Ecto neural progenitor cell (in vitro differentiated cells): ENCODE measurements around the gene PCAT6.
"Not testable (repeated sequence)": the region's sequence is repeated elsewhere in the genome, so short reads cannot be mapped to it uniquely, and the experiment has no call there.

ENCODE experiments used
- DNase-seq: peaks from one replicate; pipeline ENCODE4 v3.0.0-alpha.2; 2018; ENCODE audit warnings: low spot score

Gene PCAT6

DNA sequence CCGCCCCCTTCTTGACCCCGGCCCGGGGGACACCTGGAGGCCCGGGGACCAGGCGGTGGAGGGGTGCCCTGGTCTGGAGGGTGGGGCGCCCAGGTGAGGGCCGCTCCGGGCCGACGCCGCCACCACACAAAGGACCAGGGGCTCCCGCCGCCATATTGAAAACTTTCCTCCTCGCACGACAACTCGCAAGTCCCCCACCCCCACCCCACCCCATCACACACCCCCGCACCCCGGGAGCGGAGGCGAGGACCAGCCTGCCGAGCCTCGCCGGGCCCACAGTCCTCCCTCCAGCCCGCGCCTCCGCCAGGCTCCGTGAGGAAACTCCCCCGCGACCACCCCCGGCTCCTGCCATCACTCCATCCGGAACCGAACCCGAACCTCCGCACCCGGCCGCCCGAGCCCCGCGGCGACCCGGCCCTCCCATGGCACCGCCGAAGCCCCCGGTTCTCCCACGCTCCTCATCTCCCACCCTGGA is 3.3 kb upstream of the PCAT6 start:
- peak; percentile 61 for DNase-seq

GRCh38 chr1:202807926-202808757 is 2.6 kb upstream of the PCAT6 start, which contains the start of gene KDM5B:
Gene KDM5B (minus strand): TSS chr1:202808421. CDS start chr1:202808305, 116 bp downstream.
- DNase-seq, result peak; percentile 88

- no peak for DNase-seq
These were observed 1.1 kb upstream of the PCAT6 start for GRCh38 chr1:202809597-202810159.

GRCh38 chr1:202810193-202810614 is 550 bp upstream of the PCAT6 start:
- no peak for DNase-seq

DNA sequence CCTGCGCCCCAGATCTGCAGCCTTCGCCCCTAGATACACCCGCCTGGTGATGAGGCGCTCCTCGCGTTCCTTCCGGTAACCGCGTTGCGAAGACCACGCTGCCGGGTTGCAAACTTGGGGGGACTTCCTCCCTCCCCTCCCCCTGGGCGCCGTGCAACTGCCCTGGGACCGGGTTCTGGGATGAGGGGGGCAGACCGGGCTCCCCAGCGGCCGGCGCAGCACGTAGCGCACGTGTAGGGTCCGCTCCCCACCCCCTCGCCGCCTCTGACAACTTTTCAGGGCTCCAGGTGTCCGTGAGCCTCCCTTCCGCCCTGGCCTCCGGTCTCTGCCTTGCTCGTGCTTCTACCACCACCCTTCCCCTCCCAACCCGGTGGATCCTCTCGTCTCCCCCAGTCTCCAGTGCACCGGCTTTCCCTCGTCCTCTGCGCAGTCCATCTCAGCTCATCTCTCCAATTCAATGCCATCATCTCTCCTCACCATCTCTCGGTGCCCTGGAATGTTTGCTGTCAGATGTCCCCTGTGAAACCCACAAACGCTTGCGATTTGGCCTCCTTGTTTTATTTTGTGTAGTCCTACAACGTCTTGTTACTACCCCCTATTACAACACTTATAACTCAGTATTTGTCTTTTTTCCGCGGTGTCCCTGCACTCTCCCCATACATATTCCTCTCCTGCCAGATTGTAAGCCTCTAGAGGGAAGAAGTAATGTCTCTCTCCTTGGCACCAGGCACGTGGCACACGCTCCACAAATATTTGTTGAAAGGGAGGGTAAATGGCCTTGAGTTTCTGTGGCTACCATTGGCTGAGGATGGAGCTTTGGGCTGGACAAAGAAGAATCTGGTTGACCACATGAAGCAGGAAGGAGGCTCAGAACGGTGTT is 782 bp downstream of the PCAT6 start:
- peak; percentile 60 for DNase-seq

DNA sequence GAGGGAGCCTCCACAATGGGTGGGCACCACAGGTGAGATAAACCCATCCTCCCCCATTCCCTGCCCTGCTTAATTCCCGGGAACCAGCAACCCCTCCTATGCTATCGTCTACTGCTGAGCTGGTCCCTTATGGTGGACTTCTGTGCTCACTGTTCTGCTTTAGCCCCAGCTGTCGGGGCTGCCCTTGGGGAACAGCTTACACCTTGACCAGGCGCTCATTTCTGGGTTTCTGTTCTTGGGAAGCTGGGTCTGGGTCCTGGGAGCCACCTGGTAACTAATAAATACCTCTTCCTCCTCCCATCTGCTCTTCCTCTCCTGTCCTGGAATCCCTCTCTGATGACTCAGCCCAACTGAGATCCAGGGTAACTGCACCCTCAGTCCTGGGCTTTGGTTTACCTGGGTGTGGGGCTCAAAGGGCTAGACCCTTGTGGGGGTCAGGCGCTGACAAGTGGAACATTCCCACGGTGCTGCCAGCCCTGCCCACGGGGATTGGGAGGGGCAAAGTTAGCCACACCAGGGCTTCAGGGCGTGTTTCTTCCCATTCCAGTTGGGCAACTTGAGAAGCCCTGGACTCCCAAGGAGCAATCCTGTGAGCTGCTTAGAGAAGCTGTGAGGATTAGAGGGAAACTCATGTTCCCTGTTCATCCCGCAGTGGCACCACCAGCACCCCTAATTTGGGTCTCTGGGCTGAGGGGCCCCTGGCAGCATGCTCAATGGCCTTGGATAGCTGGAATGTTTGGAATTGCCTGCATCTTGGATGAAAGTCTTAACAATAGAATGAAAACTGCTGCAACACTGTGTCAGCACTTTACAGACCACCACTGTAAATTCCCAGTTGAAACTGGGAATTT is 1.6 kb downstream of the PCAT6 start:
- DNase-seq, result no peak

GRCh38 chr1:202815120-202815519 is 4.4 kb downstream of the PCAT6 start:
- DNase-seq, result no peak

DNA sequence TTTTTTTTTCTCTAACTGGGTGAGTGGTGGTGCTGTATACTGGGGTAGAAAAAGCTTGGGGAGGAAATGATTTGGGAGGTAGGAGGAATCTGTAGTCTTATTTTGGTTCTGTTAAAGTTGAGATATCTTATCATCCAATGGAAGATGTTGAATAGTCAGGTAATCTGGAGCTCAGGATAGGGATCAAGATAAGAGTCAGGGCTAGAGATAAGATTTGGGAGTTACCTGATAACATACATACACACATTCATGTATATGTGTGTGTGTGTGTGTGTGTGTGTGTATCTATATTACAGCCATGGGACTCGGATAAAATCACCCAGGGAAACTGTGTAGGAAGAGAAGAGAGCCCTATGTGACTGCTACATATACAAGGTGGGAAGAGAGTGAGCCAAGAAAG is 8.1 kb downstream of the PCAT6 start:
- no peak for DNase-seq

DNA sequence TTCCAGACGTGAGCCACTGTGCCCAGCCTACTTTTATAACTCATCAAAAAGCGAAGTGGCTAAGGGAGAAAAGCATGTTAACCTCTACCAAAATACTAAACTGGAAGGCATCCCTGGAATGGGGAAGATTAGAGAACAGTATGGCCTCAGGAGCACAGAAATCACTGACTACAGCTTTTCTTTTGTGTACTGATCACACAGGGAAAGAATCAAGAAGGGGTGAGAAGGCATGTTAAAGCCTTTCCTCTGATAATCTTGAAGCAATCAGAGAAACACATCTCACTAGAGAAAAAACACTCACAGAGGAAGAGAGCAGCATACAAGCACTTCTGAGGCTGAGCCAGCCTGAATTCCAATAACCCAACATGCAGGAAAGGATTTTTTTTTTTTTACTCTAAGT is 10.7 kb downstream of the PCAT6 start:
- DNase-seq, result no peak

DNA sequence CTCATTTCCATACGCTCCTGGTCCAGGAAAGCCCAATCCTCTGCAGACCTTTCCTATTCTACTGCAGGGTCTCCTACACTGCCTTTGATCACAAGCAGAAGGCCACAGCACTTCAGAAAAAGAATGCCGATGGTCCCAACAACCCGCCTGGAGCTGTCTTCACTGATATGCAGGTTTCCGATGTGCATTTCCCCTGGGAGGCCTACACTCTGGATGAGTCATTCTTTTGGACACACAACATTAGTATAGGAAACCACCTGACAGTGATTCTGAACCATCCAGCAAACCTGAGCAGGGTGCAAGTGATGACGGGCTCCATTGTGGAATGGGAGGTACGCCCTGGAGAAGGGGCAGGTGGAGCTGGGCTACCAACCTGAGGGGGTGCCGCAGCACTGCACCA is 15.0 kb downstream of the PCAT6 start:
- no peak for DNase-seq

DNA sequence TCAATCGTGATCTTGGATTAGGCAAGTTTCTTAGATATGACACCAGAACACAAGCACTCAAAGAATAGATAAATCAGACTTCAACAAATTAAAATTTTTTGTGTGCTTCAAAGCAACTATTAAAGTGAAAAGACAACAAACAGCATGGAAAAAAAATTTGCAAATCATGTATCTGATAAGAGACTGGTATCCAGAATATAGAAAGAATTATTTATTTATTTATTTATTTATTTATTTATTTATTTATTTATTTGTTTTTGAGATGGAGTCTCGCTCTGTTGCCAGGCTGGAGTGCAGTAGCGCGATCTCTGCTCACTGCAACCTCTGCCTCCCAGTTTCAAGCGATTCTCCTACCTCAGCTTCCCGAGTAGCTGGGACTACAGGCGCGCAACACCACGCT is 18.5 kb downstream of the PCAT6 start:
- not testable (repeated sequence) for DNase-seq

DNA sequence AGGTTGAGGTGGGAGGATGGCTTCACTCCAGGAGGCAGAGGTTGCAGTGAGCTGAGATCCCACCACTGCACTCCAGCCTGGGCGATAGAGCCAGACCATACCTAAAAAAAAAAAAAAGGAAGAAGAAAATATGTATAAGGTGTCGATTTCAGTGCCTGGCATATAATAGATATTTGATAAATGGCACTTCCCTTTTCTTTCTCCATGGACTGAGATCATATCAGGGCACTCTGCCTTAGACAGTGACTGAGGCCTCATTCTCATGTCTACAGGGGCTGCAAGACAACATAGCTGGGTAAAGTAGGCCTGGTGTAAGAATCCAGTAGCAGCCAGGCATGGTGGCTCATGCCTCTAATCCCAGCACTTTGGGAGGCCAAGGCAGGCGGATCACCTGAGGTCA is 21.2 kb downstream of the PCAT6 start:
- no peak for DNase-seq

DNA sequence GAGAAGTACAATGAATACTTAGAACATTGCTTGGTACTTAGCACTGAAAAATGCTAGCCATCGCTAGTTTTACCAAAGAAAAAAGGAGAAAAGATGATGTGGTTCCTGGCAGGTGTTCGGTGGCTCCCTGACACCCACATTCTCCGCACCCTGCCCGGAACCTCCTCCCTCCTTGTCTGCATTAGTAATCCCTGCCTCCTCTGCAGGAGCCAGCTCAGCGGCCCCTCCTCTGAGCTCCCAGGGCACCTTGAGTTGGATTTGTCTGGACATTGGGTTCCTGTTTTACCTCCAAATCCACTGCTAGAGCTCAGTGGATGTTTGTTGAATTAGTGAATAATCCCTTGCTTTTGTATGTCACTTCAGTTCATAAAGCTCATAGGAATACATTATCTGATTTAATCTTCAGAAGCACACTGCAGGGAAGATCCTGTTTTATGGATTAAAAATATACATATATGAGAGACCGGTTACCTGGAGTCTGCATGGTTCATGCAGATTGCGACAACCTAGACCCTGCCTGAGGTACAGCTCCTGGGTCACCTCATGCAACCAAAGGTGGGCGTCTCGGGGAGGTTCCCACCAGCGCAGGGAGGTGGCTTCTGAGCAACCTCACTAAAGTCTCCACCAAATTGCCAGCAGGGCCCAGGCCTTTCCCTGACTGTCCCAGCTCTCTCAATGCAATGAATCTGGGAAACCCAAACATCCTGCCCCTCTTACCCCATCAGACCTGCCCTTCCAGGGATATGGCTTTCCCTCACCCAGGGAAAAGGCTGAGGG is 24.2 kb downstream of the PCAT6 start:
- DNase-seq, result no peak

GRCh38 chr1:202835548-202836072 is 24.9 kb downstream of the PCAT6 start:
- no peak for DNase-seq

DNA sequence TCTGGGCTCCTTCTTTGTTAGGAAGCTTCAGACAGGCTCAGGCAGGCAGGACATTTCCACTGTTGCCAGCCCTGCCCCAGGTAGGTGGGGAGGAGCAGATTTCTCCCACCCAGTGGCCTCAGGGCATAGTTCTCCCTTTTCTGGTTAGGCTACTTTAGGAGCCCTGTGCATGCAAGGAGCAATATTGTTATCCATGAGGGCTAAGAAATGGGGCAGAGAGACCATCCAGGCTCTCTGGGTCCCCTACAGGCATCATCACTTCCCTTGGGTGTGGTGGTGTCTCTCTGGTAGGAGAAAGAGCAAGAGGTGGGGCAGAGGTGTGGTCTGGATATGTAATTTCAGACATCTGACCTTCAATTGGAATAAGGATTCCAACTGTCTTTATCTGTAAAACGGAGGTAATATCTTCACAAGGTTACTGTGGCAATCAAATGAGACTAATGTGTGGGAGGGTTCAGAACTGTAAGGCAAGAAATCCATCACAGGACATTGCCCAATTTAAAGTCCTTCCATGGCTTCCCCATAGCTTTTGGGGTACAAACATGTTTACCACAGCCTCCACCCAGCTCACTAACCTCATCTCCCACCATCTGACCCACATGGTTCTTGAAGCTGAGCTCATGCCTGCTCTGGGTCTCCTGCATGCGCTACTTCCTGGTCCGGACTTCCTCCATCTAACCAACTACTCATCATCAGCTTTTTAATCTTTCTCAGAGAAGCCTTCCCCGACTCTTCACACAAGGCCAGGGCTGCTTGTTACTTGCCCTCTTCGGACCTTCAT is 26.1 kb downstream of the PCAT6 start:
- no peak for DNase-seq

DNA sequence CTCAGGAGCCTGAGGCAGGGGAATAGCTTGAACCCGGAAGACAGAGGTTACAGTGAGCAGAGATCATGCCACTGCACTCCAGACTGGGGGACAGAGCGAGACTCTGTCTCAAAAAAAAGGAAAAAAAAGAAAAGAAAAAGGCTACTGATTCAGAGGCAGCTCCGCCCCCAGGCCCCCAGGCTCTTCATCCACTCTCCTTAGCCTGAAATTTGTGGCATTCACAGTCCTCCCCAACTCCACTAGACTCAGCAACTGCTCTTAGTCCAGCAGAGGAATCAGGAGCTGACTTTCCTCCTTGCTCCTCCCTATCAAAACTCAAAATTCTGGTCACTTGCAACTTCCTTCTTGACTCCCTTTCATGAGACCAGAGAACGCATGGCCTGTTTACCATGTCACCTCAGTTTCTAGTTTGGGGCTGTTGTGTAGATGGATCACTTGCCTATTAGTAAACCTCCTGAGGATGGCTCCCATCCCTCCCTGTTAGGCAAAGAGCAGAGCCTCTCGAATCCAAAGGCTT is 27.1 kb downstream of the PCAT6 start:
- DNase-seq, result no peak

- DNase-seq, result no peak
These were observed 32.3 kb downstream of the PCAT6 start for GRCh38 chr1:202843081-202843480.

- no peak for DNase-seq
These were observed 33.5 kb downstream of the PCAT6 start for GRCh38 chr1:202844259-202844658.

DNA sequence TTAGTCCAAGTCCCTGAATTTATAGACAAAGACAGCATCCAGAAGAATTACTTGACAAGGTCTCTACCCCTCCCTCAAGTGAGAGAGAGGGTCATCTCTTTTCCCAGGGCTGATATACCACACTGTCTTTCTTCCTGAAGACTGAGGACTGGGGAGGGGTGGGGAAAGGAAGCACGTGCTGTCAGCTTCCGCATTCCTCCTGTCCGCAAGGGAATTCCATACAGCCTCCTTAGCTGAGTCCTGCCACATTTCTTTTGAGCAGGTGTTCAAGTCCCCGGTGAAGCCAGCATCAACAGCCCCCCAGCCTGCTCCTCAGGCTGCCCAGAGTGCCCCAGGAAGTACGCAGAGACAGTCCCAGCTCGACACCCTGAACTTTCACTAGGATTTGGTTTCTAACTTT is 34.2 kb downstream of the PCAT6 start:
- DNase-seq, result no peak

DNA sequence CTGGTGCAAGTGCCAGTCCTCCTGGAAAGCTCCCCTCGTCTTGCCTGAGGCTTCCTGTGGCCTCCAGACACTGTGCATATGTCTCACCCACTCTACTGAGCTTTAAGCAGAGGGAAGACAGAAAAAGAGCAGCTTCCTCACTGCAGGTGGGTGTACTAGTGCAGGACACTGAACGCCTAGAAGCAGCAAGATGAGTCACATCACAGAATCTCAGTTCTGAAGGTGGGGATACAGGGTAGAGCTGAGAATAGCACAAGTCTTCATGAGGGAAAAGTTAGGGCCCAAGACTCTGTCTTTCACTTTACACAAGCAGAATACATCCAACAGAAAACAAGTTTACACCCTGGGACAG is 37.4 kb downstream of the PCAT6 start:
- DNase-seq, result no peak
